Breast epithelium (tissue), 4 donors: ENCODE measurements around the gene MMP19. TPM values are rescaled to one million over a fixed set of nuclear protein-coding genes. Genes with fewer than 3 reads are reported as not detected.
"Not testable (repeated sequence)": the region's sequence is repeated elsewhere in the genome, so short reads cannot be mapped to it uniquely, and the experiment has no call there.

Experiments used
- DNase-seq, 2 donors: peaks; one replicate each; pipeline ENCODE4 v3.0.0-alpha.2; 2019; ENCODE audit warnings: low spot score in 2 of 2
- H3K27ac ChIP-seq, 2 donors: fragments of 200-600 bp; sonication (generic) in 1 of 2; one replicate each; pipeline ENCODE4 v1.5.1; 2016 to 2019; ENCODE audit warnings: mild to moderate bottlenecking in 1 of 2
- H3K27me3 ChIP-seq, 2 donors: fragments of 200-600 bp; sonication (generic) in 1 of 2; one replicate each; pipeline versions ENCODE4 v1.5.1 to v1.6.0; 2017 to 2019; ENCODE audit warnings: control low read depth in 1 of 2, mild to moderate bottlenecking in 1 of 2
- H3K36me3 ChIP-seq: fragments of 200-600 bp; one replicate; pipeline ENCODE4 v1.5.1; 2019
- H3K4me1 ChIP-seq, 2 donors: fragments of 200-600 bp; sonication (generic); one replicate each; pipeline ENCODE4 v1.5.1; 2016 to 2019; ENCODE audit warnings: control low read depth in 1 of 2
- H3K4me3 ChIP-seq, 3 donors: fragments of 200-600 bp; sonication (generic); 1 replicate in 2 of 3; 2 replicates in 1 of 3; pipeline ENCODE4 v1.5.1; 2016 to 2019; ENCODE audit warnings: mild to moderate bottlenecking in 3 of 3, moderate library complexity in 2 of 3
- H3K9me3 ChIP-seq, 2 donors: fragments of 200-600 bp; sonication (generic) in 1 of 2; one replicate each; pipeline ENCODE4 v1.5.1; 2016 to 2019; ENCODE audit warnings: control low read depth in 1 of 2
- POLR2A ChIP-seq: fragments of 450-650 bp; IDR thresholded peaks from one replicate; pipeline ENCODE4 v1.6.1; 2016; ENCODE audit warnings: antibody characterized with exemption, mild to moderate bottlenecking, moderate library complexity
- POLR2AphosphoS5 ChIP-seq, 3 donors: sonication (generic); formaldehyde crosslinking; IDR thresholded peaks; one replicate each; pipeline ENCODE4 v1.6.1; 2017; ENCODE audit warnings: antibody characterized with exemption in 3 of 3
- intact Hi-C: fragments of 100-400 bp; cut with DNase I; formaldehyde crosslinking; loops from one replicate; pipeline ENCODE4 v1.15.1; 2023; ENCODE audit warnings: low total_unique reads
- total RNA-seq, 3 donors: library from RNA; depleted of rRNA; stranded (reverse); fragments of >200 nt; gene quantifications; one replicate each; pipeline ENCODE4 v1.1.0, GENCODE V29; 2016
- TF ChIP-seq, protein P1 (sequence below), 3 donors: fragments of 450-650 bp; IDR thresholded peaks; one replicate each; pipeline ENCODE4 v1.5.1; 2016 to 2017; ENCODE audit warnings: antibody characterized with exemption in 3 of 3, mild to moderate bottlenecking in 3 of 3, moderate library complexity in 3 of 3

MMP19 gene
- total RNA-seq, 3 donors from 2014 or later, result 21.9 to 50.6 (median 47.9) TPM

- no peak for TF ChIP-seq POLR2A
- no peak for TF ChIP-seq POLR2AphosphoS5 (IDR thresholded peaks at IDR 0.05)
- TF ChIP-seq, protein P1, sequence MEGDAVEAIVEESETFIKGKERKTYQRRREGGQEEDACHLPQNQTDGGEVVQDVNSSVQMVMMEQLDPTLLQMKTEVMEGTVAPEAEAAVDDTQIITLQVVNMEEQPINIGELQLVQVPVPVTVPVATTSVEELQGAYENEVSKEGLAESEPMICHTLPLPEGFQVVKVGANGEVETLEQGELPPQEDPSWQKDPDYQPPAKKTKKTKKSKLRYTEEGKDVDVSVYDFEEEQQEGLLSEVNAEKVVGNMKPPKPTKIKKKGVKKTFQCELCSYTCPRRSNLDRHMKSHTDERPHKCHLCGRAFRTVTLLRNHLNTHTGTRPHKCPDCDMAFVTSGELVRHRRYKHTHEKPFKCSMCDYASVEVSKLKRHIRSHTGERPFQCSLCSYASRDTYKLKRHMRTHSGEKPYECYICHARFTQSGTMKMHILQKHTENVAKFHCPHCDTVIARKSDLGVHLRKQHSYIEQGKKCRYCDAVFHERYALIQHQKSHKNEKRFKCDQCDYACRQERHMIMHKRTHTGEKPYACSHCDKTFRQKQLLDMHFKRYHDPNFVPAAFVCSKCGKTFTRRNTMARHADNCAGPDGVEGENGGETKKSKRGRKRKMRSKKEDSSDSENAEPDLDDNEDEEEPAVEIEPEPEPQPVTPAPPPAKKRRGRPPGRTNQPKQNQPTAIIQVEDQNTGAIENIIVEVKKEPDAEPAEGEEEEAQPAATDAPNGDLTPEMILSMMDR (IDR thresholded peaks at IDR 0.05), result no peak
- H3K4me3 ChIP-seq, result peak overlapping the region in 2 of 3 donors; percentile 55 to 68
- intact Hi-C loops, result no loop called here
- no peak for DNase-seq
- no peaks in the 10 kb centered on the region for H3K27me3 ChIP-seq
- no peaks in the 10 kb centered on the region for H3K36me3 ChIP-seq
- peak overlapping the region in 1 of 2 donors; percentile 13 for H3K27ac ChIP-seq
- no peaks in the 10 kb centered on the region for H3K9me3 ChIP-seq
- no peaks in the 10 kb centered on the region for H3K4me1 ChIP-seq
Measured at GRCh38 chr12:55840581-55841351, 2.0 kb downstream of the MMP19 start.

- TF ChIP-seq POLR2A (no peak), POLR2AphosphoS5 (IDR thresholded peaks at IDR 0.05) (no peak)
- TF ChIP-seq, protein P1 (IDR thresholded peaks at IDR 0.05), result no peak
- Histone ChIP-seq H3K4me3 (no peak overlapping the region), H3K9me3 (no peaks in the 10 kb centered on the region), H3K36me3 (no peaks in the 10 kb centered on the region), H3K27me3 (no peaks in the 10 kb centered on the region), H3K27ac (no peak overlapping the region), H3K4me1 (no peaks in the 10 kb centered on the region)
- intact Hi-C loops, result loop anchor here (10.0 kb wide), 1 partner anchor 95 kb away; the partner anchor contains the start of gene DGKA
- DNase-seq, result no peak
Measured at GRCh38 chr12:55839345-55840140, 3.2 kb downstream of the MMP19 start.

- H3K36me3 ChIP-seq, result no peaks in the 10 kb centered on the region
- TF ChIP-seq, protein P1 (IDR thresholded peaks at IDR 0.05), result no peak
- TF ChIP-seq POLR2A (no peak), POLR2AphosphoS5 (IDR thresholded peaks at IDR 0.05) (no peak)
- H3K9me3 ChIP-seq, result no peaks in the 10 kb centered on the region
- no peak overlapping the region for H3K4me3 ChIP-seq
- H3K27ac ChIP-seq, result no peak overlapping the region
- DNase-seq, result no peak
- no peaks in the 10 kb centered on the region for H3K27me3 ChIP-seq
- no peaks in the 10 kb centered on the region for H3K4me1 ChIP-seq
- intact Hi-C loops, result loop anchor here (10.0 kb wide), 1 partner anchor 96 kb away; the partner anchor contains the start of gene DGKA
Measured at GRCh38 chr12:55838361-55838760, 4.4 kb downstream of the MMP19 start.

DNA sequence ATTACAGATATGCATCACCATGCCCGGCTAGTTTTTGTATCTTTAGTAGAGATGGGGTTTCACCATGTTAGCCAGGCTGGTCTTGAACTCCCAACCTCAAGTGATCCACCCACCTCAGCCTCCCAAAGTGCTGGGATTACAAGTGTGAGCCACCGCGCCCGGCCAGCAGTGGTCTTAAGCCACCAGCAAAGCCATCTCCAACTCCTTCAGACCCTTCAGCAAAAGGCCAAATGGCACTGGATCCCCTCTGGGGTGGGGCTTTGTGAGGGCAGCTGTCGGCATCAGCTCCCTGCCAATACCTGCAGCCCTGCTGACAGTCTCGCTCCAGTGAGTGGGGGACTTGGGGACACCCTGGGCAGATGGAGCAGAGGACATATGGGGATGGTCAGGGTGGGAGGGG is 8.3 kb downstream of the MMP19 start:
- not testable (repeated sequence) for DNase-seq, H3K4me1 ChIP-seq, H3K27me3 ChIP-seq, H3K4me3 ChIP-seq, H3K36me3 ChIP-seq, H3K9me3 ChIP-seq
- H3K27ac ChIP-seq, result peak overlapping the region in 1 of 2 donors; percentile 50
- intact Hi-C loops, result loop anchor here (10.0 kb wide), 1 partner anchor 100 kb away; the partner anchor contains the start of gene DGKA

DNA sequence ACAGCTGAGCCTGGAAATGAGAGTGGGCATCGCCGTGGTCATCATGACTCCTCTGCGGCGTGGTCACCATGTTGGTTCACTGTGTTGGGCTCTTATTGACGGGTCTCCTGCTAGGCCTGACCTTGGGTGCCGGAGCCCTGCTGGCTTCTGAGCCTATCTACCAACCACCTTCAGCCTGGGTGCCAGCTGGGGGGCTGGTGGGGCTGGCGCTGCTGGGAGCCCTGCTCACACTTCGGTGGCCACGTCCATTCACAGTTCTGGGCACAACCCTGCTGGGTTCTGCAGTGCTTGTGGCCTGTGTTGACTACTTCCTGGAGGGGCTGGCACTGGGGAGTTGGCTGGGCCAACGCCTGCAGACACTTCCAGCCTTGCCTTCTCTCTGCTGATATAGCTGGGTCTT is 9.7 kb downstream of the MMP19 start:
- H3K27me3 ChIP-seq, result no peaks in the 10 kb centered on the region
- intact Hi-C loops, result loop anchor here (10.0 kb wide), 1 partner anchor 102 kb away; the partner anchor contains the start of gene DGKA
- H3K27ac ChIP-seq, result peak overlapping the region in 1 of 2 donors; percentile 95
- H3K36me3 ChIP-seq, result no peaks in the 10 kb centered on the region
- peaks cover 5 to 6% of the 10 kb centered on the region in 2 donors for H3K4me1 ChIP-seq
- no peak for DNase-seq
- H3K4me3 ChIP-seq, result peak overlapping the region in 1 of 3 donors; percentile 26
- no peaks in the 10 kb centered on the region for H3K9me3 ChIP-seq
- TF ChIP-seq POLR2A (no peak), POLR2AphosphoS5 (IDR thresholded peaks at IDR 0.05) (no peak)
- TF ChIP-seq, protein P1 (IDR thresholded peaks at IDR 0.05), result no peak
